GM23338 (cell line): ENCODE data around the gene FARP1. TPM values are rescaled to one million over a fixed set of nuclear protein-coding genes. Genes with fewer than 3 reads are reported as not detected.

Experiments
- ATAC-seq: fragments of 200-7000 bp; cut with Tn5 transposase; 3 replicates; pipeline ENCODE4 v1.9.1; 2020
- DNase-seq: peaks from one replicate; pipeline ENCODE4 v3.0.0-alpha.2; 2015; ENCODE audit warnings: low spot score
- H2AFZ ChIP-seq: fragments of 200-600 bp; sonication (generic); 2 replicates; pipeline ENCODE4 v1.8.0; 2016; ENCODE audit warnings: antibody characterized with exemption, mild to moderate bottlenecking, moderate library complexity
- H3F3A ChIP-seq: fragments of 200-600 bp; sonication (generic); replicated peaks from 2 replicates; pipeline ENCODE4 v1.8.0; 2017; ENCODE audit warnings: antibody characterized with exemption, mixed run types, low read depth
- H3K27ac ChIP-seq: fragments of 200-600 bp; sonication (generic); 2 replicates; pipeline ENCODE4 v1.6.1; 2016; ENCODE audit warnings: low read depth
- H3K27me3 ChIP-seq: fragments of 200-600 bp; sonication (generic); 2 replicates; pipeline ENCODE4 v1.8.0; 2016; ENCODE audit warnings: mild to moderate bottlenecking, mixed run types, moderate library complexity; ENCODE audit not compliant: insufficient read depth
- H3K36me3 ChIP-seq: fragments of 200-600 bp; sonication (generic); 2 replicates; pipeline ENCODE4 v1.8.0; 2016; ENCODE audit warnings: mild to moderate bottlenecking; ENCODE audit not compliant: insufficient read depth
- H3K4me1 ChIP-seq: fragments of 200-600 bp; sonication (generic); 2 replicates; pipeline ENCODE4 v1.8.0; 2016; ENCODE audit warnings: mild to moderate bottlenecking, moderate library complexity; ENCODE audit not compliant: insufficient read depth
- H3K4me2 ChIP-seq: fragments of 200-600 bp; sonication (generic); 2 replicates; pipeline ENCODE4 v1.7.1; 2017; ENCODE audit warnings: mixed run types
- H3K4me3 ChIP-seq: fragments of 200-600 bp; sonication (generic); 2 replicates; pipeline ENCODE4 v1.6.1; 2016; ENCODE audit warnings: mixed run types
- H3K79me2 ChIP-seq: fragments of 200-600 bp; sonication (generic); replicated peaks from 2 replicates; pipeline ENCODE4 v1.8.0; 2017; ENCODE audit warnings: mild to moderate bottlenecking; ENCODE audit not compliant: insufficient read depth
- H3K9me2 ChIP-seq: fragments of 200-600 bp; sonication (generic); 2 replicates; pipeline ENCODE4 v1.8.0; 2017; ENCODE audit not compliant: insufficient read depth
- H4K20me1 ChIP-seq: fragments of 200-600 bp; sonication (generic); replicated peaks from 2 replicates; pipeline ENCODE4 v1.8.0; 2017; ENCODE audit warnings: mild to moderate bottlenecking; ENCODE audit not compliant: insufficient read depth
- H3K27ac Mint-ChIP-seq: 2 replicates; pipeline ENCODE4 v1.8.0; 2020; ENCODE audit warnings: inconsistent platforms, mild to moderate bottlenecking, moderate library complexity, mixed read lengths
- H3K27me3 Mint-ChIP-seq: 3 replicates; pipeline ENCODE4 v1.8.0; 2022; ENCODE audit warnings: low read depth, mild to moderate bottlenecking, moderate library complexity, mixed read lengths, inconsistent platforms; ENCODE audit not compliant: insufficient read depth, poor library complexity
- H3K36me3 Mint-ChIP-seq: 3 replicates; pipeline ENCODE4 v1.8.0; 2021; ENCODE audit warnings: low read depth, mild to moderate bottlenecking, inconsistent platforms, moderate library complexity, mixed read lengths
- H3K4me1 Mint-ChIP-seq: 3 replicates; pipeline ENCODE4 v1.8.0; 2020; ENCODE audit warnings: mild to moderate bottlenecking, inconsistent platforms, mixed read lengths
- H3K4me3 Mint-ChIP-seq: 3 replicates; pipeline ENCODE4 v1.8.0; 2021; ENCODE audit warnings: moderate library complexity, mild to moderate bottlenecking, inconsistent platforms, mixed read lengths
- H3K9me3 Mint-ChIP-seq: 3 replicates; pipeline ENCODE4 v1.8.0; 2020; ENCODE audit warnings: moderate library complexity, mild to moderate bottlenecking, inconsistent platforms, mixed read lengths
- ETS1 ChIP-seq: IDR thresholded peaks from 2 replicates; pipeline ENCODE4 v1.6.1; 2016; ENCODE audit warnings: antibody characterized with exemption
- EZH2 ChIP-seq: fragments of 200-600 bp; sonication (generic); IDR thresholded peaks from one replicate; pipeline ENCODE4 v1.8.0; 2017; ENCODE audit warnings: antibody characterized with exemption, mild to moderate bottlenecking, low read depth; ENCODE audit not compliant: unreplicated experiment
- JUNB ChIP-seq: IDR thresholded peaks from one replicate; pipeline ENCODE4 v1.6.1; 2016; ENCODE audit warnings: antibody characterized with exemption; ENCODE audit not compliant: unreplicated experiment
- POLR2AphosphoS5 ChIP-seq: IDR thresholded peaks from 2 replicates; pipeline ENCODE4 v1.6.1; 2016; ENCODE audit warnings: antibody characterized with exemption, low read depth
- ZNF114 ChIP-seq: fragments of 250-450 bp; sonication (Bioruptor Pico); IDR thresholded peaks from 2 replicates; pipeline ENCODE4 v1.5.0; 2020; ENCODE audit warnings: mild to moderate bottlenecking, moderate library complexity
- ZNF462 ChIP-seq: fragments of 250-450 bp; sonication (Bioruptor Pico); IDR thresholded peaks from 2 replicates; pipeline ENCODE4 v1.5.0; 2020; ENCODE audit warnings: mild to moderate bottlenecking, moderate library complexity
- polyA plus RNA-seq: library from polyadenylated mRNA; unstranded; fragments of >200 nt; fragmentation: Nextera tagmentation; extraction: Ambion mirVana; gene quantifications from 2 replicates; pipeline ENCODE4 v1.2.1, GENCODE V29; 2016
- total RNA-seq: library from RNA; depleted of rRNA; stranded (reverse); fragments of >200 nt; shearing (Covaris generic); gene quantifications from 2 replicates; pipeline ENCODE4 v1.2.3, GENCODE V29; 2014

FARP1 gene
- total and polyA plus RNA-seq, 2 experiments from 2014 or later = 53.6 to 82.5 TPM

GRCh38 chr13:98175043-98175442, 32.1 kb downstream of the FARP1 start:
- no peaks in the 10 kb centered on the region; the same call in 2 of the 3 replicates for H3K9me3 Mint-ChIP-seq
- Histone ChIP-seq H3K27me3 (no peaks in the 10 kb centered on the region), H3K79me2 (peaks cover 82% of the 10 kb centered on the region), H3K4me3 (no peak overlapping the region), H3F3A (no peaks in the 10 kb centered on the region; the same call in 1 of the 2 replicates), H3K4me2 (no peak overlapping the region), H3K27ac (no peak overlapping the region), H3K36me3 (no peaks in the 10 kb centered on the region), H2AFZ (no peak overlapping the region), H3K4me1 (peaks cover 55% of the 10 kb centered on the region), H4K20me1 (no peaks in the 10 kb centered on the region), H3K9me2 (peaks cover 6% of the 10 kb centered on the region; the same call in 1 of the 2 replicates)
- peaks cover 16% of the 10 kb centered on the region for H3K36me3 Mint-ChIP-seq
- no peak for TF ChIP-seq EZH2
- TF ChIP-seq POLR2AphosphoS5 = no peak
- no peak for TF ChIP-seq JUNB
- no peak for TF ChIP-seq ZNF114 (CRISPR knock-in tag)
- TF ChIP-seq ETS1 = no peak
- TF ChIP-seq ZNF462 = no peak
- H3K4me3 Mint-ChIP-seq = no peak overlapping the region
- no peak overlapping the region; the same call in 1 of the 2 replicates for H3K27ac Mint-ChIP-seq
- ATAC-seq (no peak), DNase-seq (no peak)
- no peaks in the 10 kb centered on the region for H3K27me3 Mint-ChIP-seq
- peaks cover 54% of the 10 kb centered on the region for H3K4me1 Mint-ChIP-seq
